K562 (cell line): ENCODE results near the gene RTP5. TPM values are rescaled to one million over a fixed set of nuclear protein-coding genes. Genes with fewer than 3 reads are reported as not detected.
A peak's percentile ranks its signal among the peaks of the same experiment; 100 is the strongest.
"Not testable (repeated sequence)": the region's sequence is repeated elsewhere in the genome, so short reads cannot be mapped to it uniquely, and the experiment has no call there.

Experiments used
- ATAC-seq: fragments of 200-7000 bp; cut with Tn5 transposase; 3 replicates; pipeline ENCODE4 v1.9.1; 2020; ENCODE audit warnings: moderate library complexity
- BruUV-seq: library from RNA; stranded (reverse); fragments of 400-500 nt; replicated peaks from 2 replicates; lab custom pipeline; 2021; lab: Mats Ljungman, UMichigan
- CTCF ChIA-PET: fragments of 300-600 bp; formaldehyde crosslinking; extraction: SDS; loops from one replicate; lab custom pipeline; 2021; ENCODE audit warnings: low intra/inter-chr PET ratio; lab: Yijun Ruan, JAX
- POLR2A ChIA-PET: fragments of 300-600, 350-650 bp; sonication (Branson Sonifier 250); formaldehyde crosslinking; extraction: SDS; loops from one replicate; lab custom pipeline; 2021; ENCODE audit warnings: antibody characterized with exemption, inconsistent platforms; lab: Yijun Ruan, JAX
- DNase-seq, 4 experiments: peaks; one replicate each; pipeline versions ENCODE4 v3.0.0 to v3.0.0-alpha.2; 2011 to 2018; ENCODE audit warnings: low spot score in 3 of 4, mixed read lengths in 3 of 4; ENCODE audit errors: extremely low read depth in 1 of 4
- FAIRE-seq: peaks from 2 replicates; lab custom pipeline; 2011; peaks lifted over from hg19 to GRCh38; lab: Jason Lieb, UNC
- H2AFZ ChIP-seq: 2 replicates; pipeline ENCODE4 v1.6.0; 2011; ENCODE audit warnings: low read depth, low read length, control low read depth, inconsistent platforms
- H3K27ac ChIP-seq: fragments of 200-600 bp; 3 replicates; pipeline ENCODE4 v1.8.0; 2011; ENCODE audit warnings: low read depth, mild to moderate bottlenecking, control low read depth, inconsistent platforms, low read length, moderate library complexity, mixed read lengths; ENCODE audit errors: extremely low read depth
- H3K27me3 ChIP-seq, 2 experiments: fragments of 300-600 bp in 1 of 2; 2 replicates in 1 of 2; 3 replicates in 1 of 2; pipeline versions ENCODE4 v1.6.0 to v1.8.0; 2011; ENCODE audit warnings: inconsistent platforms in 2 of 2, low read length in 2 of 2, mild to moderate bottlenecking in 1 of 2, mixed read lengths in 1 of 2, moderate library complexity in 1 of 2; ENCODE audit not compliant: control insufficient read depth in 2 of 2, insufficient read depth in 2 of 2
- H3K36me3 ChIP-seq: fragments of 300-600 bp; 3 replicates; pipeline ENCODE4 v1.8.0; 2011; ENCODE audit warnings: mild to moderate bottlenecking, low read length, inconsistent platforms; ENCODE audit not compliant: control insufficient read depth, insufficient read depth
- H3K4me1 ChIP-seq, 2 experiments: fragments of 200-600 bp in 1 of 2; replicated peaks in 1 of 2; 2 replicates in 1 of 2; 3 replicates in 1 of 2; pipeline versions ENCODE4 v1.5.1 to v1.8.0; 2011; ENCODE audit warnings: inconsistent platforms in 2 of 2, low read length in 2 of 2, mild to moderate bottlenecking in 1 of 2, mixed read lengths in 1 of 2, moderate library complexity in 1 of 2; ENCODE audit not compliant: control insufficient read depth in 2 of 2, insufficient read depth in 2 of 2
- H3K4me2 ChIP-seq: 2 replicates; pipeline ENCODE4 v1.6.1; 2011; ENCODE audit warnings: low read length, control low read depth, inconsistent platforms, mixed read lengths; ENCODE audit not compliant: insufficient read depth
- H3K4me3 ChIP-seq: fragments of 200-600 bp; sonication (generic), shearing (Covaris generic); 2 replicates; pipeline ENCODE4 v1.5.1; 2016; ENCODE audit warnings: control low read depth, inconsistent platforms
- H3K79me2 ChIP-seq: fragments of 200-600 bp; 3 replicates; pipeline ENCODE4 v1.8.0; 2011; ENCODE audit warnings: low read length, inconsistent platforms; ENCODE audit not compliant: control insufficient read depth, insufficient read depth
- H3K9ac ChIP-seq, 2 experiments: 2 replicates each; pipeline versions ENCODE4 v1.6.0 to v1.6.1; 2011; ENCODE audit warnings: low read depth in 2 of 2, low read length in 2 of 2, control low read depth in 1 of 2, inconsistent platforms in 1 of 2, mild to moderate bottlenecking in 1 of 2, mixed read lengths in 1 of 2; ENCODE audit not compliant: insufficient read depth in 1 of 2
- H3K9me1 ChIP-seq: one replicate; pipeline ENCODE4 v1.6.0; 2011; ENCODE audit warnings: inconsistent platforms, mild to moderate bottlenecking, low read length, moderate library complexity; ENCODE audit not compliant: control insufficient read depth, insufficient read depth
- H3K9me3 ChIP-seq: replicated peaks from 2 replicates; pipeline ENCODE4 v1.5.1; 2011; ENCODE audit warnings: low read depth, low read length, inconsistent platforms; ENCODE audit not compliant: control insufficient read depth, insufficient read depth
- H4K20me1 ChIP-seq: replicated peaks from 2 replicates; pipeline ENCODE4 v1.6.1; 2011; ENCODE audit warnings: low read length, inconsistent platforms, mixed read lengths; ENCODE audit not compliant: control insufficient read depth, insufficient read depth
- CTBP1 ChIP-seq: fragments of 450-650 bp; IDR thresholded peaks from 2 replicates; pipeline ENCODE4 v1.6.1; 2016; ENCODE audit warnings: borderline replicate concordance
- GTF2F1 ChIP-seq: IDR thresholded peaks from 2 replicates; pipeline ENCODE4 v1.6.1; 2011; ENCODE audit warnings: low read depth, low read length, improper control_type of control experiment
- MTA2 ChIP-seq: fragments of 450-650 bp; IDR thresholded peaks from 2 replicates; pipeline ENCODE4 v1.6.1; 2016; ENCODE audit warnings: low read depth
- NR2F6 ChIP-seq: fragments of 450-650 bp; formaldehyde crosslinking; IDR thresholded peaks from 2 replicates; pipeline ENCODE4 v1.4.0; 2020; ENCODE audit warnings: mild to moderate bottlenecking
- WGBS: fragments of 100-300 bp; shearing (Covaris generic); methylation state at CpG from one replicate; pipeline ENCODE4 v1.1.6; 2016; ENCODE audit warnings: low coverage, mixed read lengths; ENCODE audit not compliant: insufficient coverage; ENCODE audit errors: missing lambda C conversion rate; 5-methylcytosine and 5-hydroxymethylcytosine counted together
- in situ Hi-C: fragments of 300-500 bp; cut with MboI; formaldehyde crosslinking; loops from 4 replicates; pipeline ENCODE4 v1.15.0; 2018; ENCODE audit warnings: inconsistent platforms, mixed read lengths
- intact Hi-C: fragments of 100-400 bp; cut with micrococcal nuclease; formaldehyde crosslinking; loops from 2 replicates; pipeline ENCODE4 v1.14.2; 2022
- polyA plus RNA-seq, 8 experiments: library from polyadenylated mRNA; depleted of rRNA in 4 of 8; stranded (reverse) in 5 of 8; unstranded in 3 of 8; fragments of >200 nt; fragmentation: Nextera tagmentation in 2 of 8; fragmentation: Illumina TruSeq in 1 of 8; extraction: Ambion mirVana in 2 of 8; extraction: Trizol in 1 of 8; gene quantifications; 2 replicates each; pipeline versions ENCODE4 v1.2.1 to v1.2.3, GENCODE V29; 2011 to 2014; ENCODE audit warnings: inconsistent platforms in 1 of 8, missing spikeins in 1 of 8
- total RNA-seq, 7 experiments: library from RNA; depleted of rRNA in 6 of 7; stranded (reverse); fragments of >200 nt in 6 of 7; fragmentation: Illumina TruSeq in 2 of 7; extraction: Trizol in 2 of 7; gene quantifications; 2 replicates each; pipeline versions ENCODE4 v1.2.1 to v1.2.3, GENCODE V29; 2011 to 2021; ENCODE audit warnings: low replicate concordance in 1 of 7

RTP5 gene
- total and polyA plus RNA-seq, 9 of the 15 experiments (the other 6 are each of a cell fraction or from before 2014, with no cell fraction given), result not detected

DNA sequence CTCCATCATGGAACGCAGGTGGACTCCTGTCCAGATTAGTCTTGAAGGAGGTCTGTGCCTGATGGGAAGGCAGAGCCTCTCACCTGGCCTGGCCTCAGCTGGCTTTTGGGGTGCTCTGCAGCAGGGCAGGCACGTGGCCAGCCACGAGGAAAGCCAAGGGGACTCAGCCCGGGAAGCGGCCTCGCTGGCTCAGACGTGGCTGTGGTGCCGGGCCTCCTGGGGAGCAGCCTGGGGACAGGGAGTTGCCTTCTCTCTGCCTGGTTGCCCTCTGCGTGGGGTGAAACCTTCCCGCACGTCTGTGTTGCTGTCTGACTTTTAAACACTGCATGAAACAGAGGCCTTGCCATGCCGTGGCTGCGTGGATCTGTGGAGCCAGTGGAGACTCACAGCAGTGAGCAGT is 45.0 kb downstream of the RTP5 start:
- no peaks in the 10 kb centered on the region for H3K36me3 ChIP-seq
- no peaks in the 10 kb centered on the region for H4K20me1 ChIP-seq
- in situ Hi-C loops (no loop called here), intact Hi-C loops (no loop called here)
- no peaks in the 10 kb centered on the region for H3K9me1 ChIP-seq
- TF ChIP-seq NR2F6 (CRISPR knock-in tag), result no peak
- TF ChIP-seq GTF2F1, result no peak
- no peak for TF ChIP-seq MTA2
- FAIRE-seq, result no peak
- no peak overlapping the region; a peak in 1 of 4 replicates for H3K9ac ChIP-seq
- DNase-seq, result no peak
- H3K27ac ChIP-seq, result no peak overlapping the region
- H2AFZ ChIP-seq, result no peak overlapping the region
- H3K27me3 ChIP-seq, result no peaks in the 10 kb centered on the region
- WGBS, result 72% methylated on average over 11 of the region's 13 CpGs
- no peak overlapping the region for H3K4me3 ChIP-seq
- BruUV-seq, result no TSS peak
- no peaks in the 10 kb centered on the region for H3K9me3 ChIP-seq
- H3K79me2 ChIP-seq, result no peaks in the 10 kb centered on the region
- ATAC-seq, result no peak
- POLR2A ChIA-PET, result no interaction called here
- H3K4me1 ChIP-seq, result peaks cover 0 to 4% of the 10 kb centered on the region in 2 experiments; a peak in 1 of 5 replicates
- H3K4me2 ChIP-seq, result no peak overlapping the region
- CTCF ChIA-PET, result no interaction called here

DNA sequence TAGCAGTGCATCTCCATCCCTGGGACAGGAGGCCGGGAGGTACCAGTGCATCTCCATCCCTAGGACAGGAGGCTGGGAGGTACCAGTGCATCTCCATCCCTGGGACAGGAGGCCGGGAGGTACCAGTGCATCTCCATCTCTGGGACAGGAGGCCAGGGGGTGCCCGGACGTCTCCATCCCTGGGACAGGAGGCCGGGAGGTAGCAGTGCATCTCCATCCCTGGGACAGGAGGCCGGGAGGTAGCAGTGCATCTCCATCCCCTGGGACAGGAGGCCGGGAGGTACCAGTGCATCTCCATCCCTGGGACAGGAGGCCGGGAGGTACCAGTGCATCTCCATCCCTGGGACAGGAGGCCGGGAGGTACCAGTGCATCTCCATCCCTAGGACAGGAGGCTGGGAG is 52.1 kb downstream of the RTP5 start:
- ATAC-seq, H3K9me1 ChIP-seq, POLR2A ChIA-PET, DNase-seq, H2AFZ ChIP-seq, H3K36me3 ChIP-seq, H3K79me2 ChIP-seq, FAIRE-seq, in situ Hi-C loops, H3K9me3 ChIP-seq, H3K4me2 ChIP-seq, intact Hi-C loops, H4K20me1 ChIP-seq, H3K27ac ChIP-seq, H3K4me1 ChIP-seq, H3K4me3 ChIP-seq, H3K9ac ChIP-seq, CTCF ChIA-PET, BruUV-seq: not testable (repeated sequence)
- 0% methylated on average over 2 of the region's 9 CpGs for WGBS
- H3K27me3 ChIP-seq, result peaks cover 0 to 15% of the 10 kb centered on the region in 2 experiments; a peak in 3 of 5 replicates
- peak; percentile 29; the same call in 1 of the 2 replicates for TF ChIP-seq CTBP1
